D341Med (cell line): ENCODE results near the gene ETFB.

ENCODE experiments used
- DNase-seq: peaks from one replicate; pipeline ENCODE4 v3.0.0; 2012; ENCODE audit warnings: low spot score

The ETFB gene

GRCh38 chr19:51372649-51373504 lies 6.7 kb upstream of the ETFB start, which contains the start of gene NKG7:
TSS of gene NKG7 (minus strand) at chr19:51372654. CDS start at chr19:51372535, 119 bp downstream.
- no peak for DNase-seq

DNA sequence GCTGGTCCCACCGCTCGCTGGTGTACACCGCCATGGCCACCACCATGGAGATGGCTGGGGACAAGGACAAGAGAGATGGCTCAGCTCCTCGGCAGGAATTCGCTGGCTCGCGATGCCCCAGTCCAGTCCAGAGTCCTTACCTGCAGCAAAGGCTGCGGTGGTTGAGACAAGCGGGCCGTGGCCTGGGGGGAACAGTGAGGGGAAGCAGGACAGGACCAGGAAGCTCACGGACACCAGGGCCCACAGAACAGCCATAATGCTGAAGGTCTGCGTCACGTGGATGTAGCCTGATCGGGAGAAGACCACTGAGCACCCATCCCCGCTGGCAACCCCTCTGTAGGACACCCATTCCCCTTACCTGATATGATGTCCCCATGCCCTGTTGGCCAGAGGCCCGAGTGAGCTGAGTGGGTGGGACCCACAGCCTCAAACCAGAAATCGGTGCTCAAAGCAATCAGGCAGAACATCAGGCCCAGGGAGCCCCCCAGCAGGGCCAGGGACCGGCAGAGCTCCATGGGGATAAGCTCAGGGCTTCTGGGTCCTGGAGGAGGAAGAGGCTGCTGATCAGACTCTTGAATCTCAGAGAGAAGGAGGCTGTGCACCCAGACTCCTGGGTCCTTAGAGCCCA lies 5.9 kb upstream of the ETFB start:
- no peak for DNase-seq

GRCh38 chr19:51371186-51371690 lies 5.0 kb upstream of the ETFB start:
- no peak for DNase-seq

- no peak for DNase-seq
Observed at GRCh38 chr19:51370230-51370629, 4.0 kb upstream of the ETFB start.

GRCh38 chr19:51368366-51369282 lies 2.4 kb upstream of the ETFB start, which contains the start of gene CLDND2:
TSS of gene CLDND2 (minus strand) at chr19:51369003. CDS start at chr19:51368577, 426 bp downstream.
- no peak for DNase-seq

DNA sequence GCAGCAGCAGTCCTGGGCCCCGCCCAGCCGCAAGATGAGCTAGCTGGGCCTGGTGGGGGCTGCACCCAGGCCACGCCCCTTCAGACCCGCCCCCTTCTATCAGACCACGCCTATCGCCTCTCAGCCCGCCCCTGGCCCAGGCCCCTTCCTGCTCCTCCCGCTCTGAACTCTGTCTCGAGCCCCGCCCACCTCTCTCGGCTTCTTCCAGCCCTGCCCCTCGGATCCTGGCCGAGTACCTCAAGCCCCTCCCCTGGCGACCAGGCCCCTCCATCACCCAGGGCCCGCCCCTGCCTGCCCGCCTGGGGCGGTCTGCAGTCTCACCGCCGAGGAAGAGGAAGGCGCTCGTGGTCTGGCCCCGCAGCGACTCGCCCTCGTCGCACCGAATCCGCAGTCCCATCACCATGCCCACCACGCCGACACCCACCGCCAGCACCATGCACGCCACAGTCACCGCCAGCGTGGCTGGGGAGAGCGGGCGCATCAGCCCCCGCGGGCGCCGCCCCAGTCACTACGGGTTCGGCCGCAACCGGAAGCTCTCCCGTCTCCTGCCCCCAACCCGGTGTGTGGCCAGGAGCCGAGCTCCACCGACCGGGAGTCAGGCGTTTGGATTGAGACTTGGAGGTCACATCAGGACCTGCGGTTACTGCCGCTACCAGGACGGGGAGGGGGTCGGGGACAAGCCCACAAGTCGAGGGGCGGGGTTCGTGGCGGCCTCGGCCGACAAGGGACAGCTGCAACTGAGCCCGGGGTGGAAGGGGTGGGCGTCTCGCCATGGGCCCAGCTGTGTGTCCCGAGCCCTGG lies 1.6 kb upstream of the ETFB start:
- DNase-seq, result peak; percentile 98

GRCh38 chr19:51367255-51367564 lies 1.0 kb upstream of the ETFB start:
- no peak for DNase-seq

DNA sequence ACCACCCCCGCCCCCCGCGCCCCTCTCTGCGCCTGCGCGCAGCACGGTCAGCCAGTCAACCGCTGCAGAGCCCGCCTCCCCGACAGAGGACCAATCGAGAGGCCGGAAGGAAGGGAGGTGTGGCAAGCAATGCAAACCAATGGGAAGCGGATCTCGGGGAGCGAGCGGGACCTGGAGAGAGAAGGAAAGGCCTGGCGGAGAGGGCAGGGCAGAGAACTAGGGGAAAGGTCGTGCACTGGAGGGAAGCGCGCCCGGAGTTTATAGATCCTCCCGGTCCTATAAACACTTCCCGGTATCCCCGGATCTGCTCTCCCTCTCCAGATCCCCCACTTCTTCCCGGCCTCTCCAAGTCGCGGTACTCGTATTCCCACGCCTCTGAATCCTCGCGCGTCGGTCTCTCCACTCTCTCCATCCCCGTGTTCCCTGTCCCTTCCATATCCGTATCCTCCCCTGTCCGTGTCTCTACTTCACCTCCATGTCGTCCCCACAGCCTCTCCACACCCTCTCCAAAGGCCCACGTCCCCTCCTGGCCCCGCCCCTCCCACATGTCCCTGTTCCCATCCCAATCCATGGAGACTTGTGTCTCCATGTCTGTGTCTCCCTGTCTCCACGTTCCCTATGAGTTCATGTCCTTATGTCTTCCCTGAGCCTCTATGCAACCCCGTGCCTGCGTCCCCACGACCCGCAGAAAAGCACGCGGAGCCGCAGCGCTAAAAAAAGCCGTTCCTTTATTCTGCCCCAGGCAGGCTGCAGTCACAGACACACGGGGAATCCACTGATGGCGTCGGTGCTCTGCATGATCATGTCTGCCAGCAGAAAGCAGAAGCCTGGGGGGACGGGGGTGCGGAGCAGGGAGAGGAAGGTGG lies 434 bp upstream of the ETFB start:
- peak; percentile 98 for DNase-seq

DNA sequence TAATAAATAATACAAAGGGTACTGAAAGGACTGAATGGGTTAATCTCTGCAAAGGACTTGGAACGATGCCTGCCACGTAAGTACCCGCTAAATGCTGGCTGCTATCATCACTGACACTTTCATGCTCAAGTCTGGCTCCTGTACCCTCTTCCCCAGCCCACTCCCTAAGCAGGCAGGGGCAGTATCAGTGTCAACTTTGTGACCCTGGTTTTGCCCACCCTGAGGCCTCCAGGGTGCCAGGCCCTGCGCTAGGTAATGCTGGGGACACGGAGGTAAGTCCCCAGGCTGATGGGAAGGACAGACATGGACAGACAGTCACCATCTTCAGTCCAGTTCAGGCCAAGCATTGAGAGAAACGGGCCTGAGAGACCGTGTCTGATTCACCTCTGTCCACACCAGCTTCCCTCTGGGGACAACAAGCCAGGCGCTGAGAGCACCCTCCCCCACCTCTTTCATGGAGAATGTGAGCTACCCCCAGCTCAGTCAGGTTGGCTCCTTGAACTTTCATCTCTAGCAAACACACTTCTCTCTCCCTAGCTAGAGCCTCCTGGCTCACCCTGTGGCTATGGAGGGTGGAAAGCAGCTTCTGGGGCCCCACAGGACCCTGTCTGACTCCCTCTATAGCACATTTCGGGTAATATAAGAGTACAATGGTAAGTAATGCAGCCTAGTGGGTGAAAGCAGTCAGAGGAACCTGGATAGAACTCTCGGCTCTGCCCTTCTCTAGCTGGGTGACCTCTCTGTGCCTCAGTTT lies 800 bp downstream of the ETFB start:
- no peak for DNase-seq

DNA sequence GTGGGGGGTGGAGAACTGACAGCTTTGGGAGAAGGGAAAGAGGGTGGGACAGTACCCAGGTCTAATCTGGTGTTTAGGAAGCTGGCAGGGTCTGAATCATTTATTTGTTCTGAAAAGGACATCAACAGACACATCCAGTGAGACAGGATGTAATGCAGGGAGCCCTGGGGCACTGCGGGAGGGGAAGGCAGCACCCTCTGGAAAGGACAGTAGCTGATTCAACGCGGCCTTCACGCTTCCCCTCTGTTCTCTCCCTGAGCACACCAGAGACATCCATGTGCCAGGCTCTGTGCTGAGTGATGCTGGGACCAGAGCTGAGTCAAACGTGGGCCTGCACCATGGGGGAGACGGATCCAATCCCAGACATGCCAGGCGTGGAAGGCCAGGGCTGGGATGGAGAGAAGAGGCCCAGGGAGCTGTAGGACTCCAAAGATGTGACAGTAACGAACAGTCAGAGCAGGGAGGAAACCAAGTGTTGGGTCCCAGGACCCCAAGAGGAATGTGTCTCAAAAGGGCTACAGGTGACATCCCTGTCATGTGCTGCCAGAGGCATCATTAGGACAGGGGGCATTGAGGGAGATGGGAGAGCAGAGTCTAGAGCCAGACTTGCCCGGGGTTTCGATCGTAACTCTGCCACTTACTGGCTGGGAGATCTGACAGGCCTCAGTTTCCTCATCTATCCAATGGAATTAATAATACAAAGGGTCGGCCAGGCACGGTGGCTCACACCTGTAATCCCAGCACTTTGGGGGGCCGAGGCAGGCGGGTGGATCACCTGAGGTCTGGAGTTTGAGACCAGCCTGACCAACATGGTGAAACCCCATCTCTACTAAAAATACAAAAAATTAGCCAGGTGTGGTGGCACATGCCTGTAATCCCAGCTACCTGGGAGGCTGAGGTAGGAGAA lies 1.7 kb downstream of the ETFB start:
- no peak for DNase-seq

- DNase-seq, result no peak
Observed at GRCh38 chr19:51361239-51361638, 4.9 kb downstream of the ETFB start.

DNA sequence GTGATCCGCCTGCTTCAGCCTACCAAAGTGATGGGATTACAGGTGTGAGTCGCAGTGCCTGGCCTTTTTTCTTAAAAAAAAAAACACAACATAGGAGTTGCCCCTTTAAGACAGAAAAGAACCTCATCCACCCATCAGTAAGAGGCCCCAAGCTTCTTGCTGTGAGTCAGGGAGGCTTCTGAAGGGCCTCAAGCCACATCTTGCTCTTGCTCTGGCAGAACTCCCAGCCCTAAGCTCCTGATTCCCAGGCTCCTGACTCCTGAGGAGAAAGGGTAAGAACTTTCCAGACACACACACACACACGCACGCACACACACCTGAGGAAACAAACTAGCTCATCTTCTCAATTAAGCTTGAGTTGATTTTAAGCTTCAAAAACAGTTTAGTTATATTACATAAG lies 6.9 kb downstream of the ETFB start:
- no peak for DNase-seq

DNA sequence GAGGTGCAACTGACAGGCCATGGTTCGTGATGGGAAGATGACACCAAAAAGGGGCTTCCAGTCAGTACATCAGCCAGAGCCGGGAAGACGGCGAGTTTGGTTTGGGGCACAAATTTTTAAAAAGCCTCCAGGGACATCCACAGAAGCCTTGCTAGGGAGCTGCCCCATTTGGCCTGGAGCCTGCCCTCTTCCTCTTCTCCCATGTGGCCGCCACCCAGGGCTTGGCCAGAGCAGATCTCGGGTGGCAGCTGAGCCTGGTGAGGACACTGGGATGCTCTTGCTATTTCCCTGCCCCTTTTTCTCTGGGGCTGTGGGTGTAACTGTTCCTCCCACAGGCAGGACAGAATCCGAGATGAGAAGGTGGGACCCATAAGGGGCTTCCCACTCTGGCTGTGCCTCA lies 8.2 kb downstream of the ETFB start:
- DNase-seq, result no peak

DNA sequence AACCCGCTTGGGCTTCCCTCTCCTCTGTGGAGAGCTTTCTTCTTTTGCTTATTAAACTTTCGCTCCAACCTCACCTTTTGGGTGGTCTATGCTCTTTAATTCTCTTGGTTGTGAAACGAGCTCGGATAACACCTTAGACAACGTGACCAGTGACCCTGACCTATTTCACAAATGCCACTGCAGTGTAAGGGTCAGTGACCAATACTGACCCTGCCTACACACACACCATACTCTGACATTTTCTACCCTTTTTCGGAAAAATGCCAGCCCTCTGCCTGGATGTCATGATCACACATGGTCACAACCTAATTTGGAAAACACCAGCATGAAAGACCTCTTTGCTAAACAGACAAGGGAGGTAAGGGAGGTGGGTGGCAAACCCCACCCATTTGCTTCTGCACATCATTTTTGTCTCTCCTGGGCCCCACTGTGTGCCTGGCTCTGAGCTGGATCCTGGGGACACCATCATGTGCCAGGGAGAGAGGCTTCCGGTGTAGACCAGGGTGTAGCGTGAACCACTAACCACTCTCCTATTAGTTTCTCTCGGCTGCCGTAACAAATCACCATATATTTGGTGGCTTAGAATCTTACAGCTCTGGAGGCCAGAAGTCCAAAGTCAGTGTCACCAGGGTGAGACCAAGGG lies 9.9 kb downstream of the ETFB start:
- no peak for DNase-seq

DNA sequence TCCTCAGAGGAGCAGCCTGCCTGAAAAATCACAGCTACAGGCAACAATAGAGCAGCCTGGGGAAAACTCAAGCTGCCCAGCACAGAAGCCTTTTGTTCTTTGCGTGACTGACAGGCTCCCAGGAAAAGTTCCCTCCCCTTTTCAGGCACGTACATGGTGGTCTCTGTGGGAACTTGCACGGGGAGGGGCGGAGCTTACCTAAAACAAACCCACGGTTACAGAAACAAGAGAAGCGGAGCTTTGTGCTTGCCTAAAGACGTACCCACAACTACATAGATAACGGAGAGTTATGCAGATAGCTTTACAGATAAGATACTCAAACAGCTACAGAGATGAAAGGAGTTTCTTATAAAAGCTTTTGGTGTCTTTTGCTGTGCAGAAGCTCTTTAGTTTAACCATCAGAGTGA lies 11.4 kb downstream of the ETFB start:
- DNase-seq, result no peak

DNA sequence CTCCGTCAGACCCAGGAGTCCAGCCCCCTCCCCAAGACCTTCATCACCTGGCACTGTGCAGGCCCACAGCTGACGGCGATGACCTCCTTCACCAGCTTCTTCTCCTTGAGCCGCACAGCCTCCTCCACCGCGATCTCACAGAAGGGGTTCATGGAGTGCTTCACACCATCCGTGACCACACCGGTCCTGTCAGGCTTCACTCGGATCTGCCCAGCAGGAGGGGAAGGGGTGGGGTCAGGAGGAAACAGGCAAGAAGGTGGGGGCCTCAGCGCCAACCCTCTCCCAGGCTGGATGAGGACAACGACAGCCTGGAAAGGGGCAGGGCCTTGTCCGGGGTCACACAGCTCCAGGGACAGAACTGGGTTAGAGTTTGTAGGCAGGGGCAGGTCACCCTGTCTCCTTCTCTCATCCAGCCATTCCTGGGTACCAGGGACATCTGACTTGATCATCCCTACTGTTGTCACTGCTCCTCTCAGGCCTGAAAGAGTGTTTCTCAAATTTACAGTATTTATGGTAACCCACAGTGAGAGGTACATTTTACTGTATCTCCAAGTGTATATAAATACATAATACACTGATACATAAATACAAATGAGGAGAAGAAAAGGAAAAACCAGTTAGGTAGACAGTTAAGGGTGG lies 12.0 kb downstream of the ETFB start:
- no peak for DNase-seq

GRCh38 chr19:51352783-51353360 lies 13.3 kb downstream of the ETFB start:
- DNase-seq, result no peak
